ENCODE results near the gene SYT7.

DNA sequence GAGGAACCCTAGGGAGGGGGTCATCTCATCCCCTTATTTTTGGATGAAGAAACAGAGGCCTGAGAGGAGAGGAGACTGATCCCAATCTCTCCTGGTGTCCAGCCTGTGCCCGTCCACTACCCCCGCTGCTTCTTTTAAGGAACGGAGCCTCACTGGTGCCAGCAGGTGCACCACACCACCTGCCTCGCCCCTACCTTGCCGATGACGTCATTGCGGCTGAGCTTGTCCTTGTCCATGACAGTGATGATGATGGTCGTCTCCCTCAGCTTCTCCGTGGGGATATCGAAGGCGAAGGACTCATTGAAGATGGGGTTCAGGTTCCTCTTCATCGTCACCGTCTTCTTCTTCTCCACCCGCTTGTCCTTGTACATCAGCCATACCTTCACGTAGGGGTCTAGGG lies 58.0 kb downstream of the SYT7 start:
- TF ChIP-seq POLR2A (IDR thresholded peaks at IDR 0.05; ENCODE audit: low read length) (no peak), GATA1 (IDR thresholded peaks at IDR 0.05; ENCODE audit: low read depth, low read length) (no peak)
